Subcutaneous preadipocyte (primary cell): Measurements from ENCODE around the gene BTBD19. TPM values are rescaled to one million over a fixed set of nuclear protein-coding genes. Genes with fewer than 3 reads are reported as not detected.

Source experiments
- small RNA-seq: library from RNA; depleted of rRNA; stranded (forward); fragments of <200 nt; gene quantifications from one replicate; pipeline ENCODE3, GENCODE V24; 2012
- total RNA-seq: library from RNA; depleted of rRNA; stranded (reverse); fragments of >200 nt; gene quantifications from 2 replicates; pipeline ENCODE4 v1.2.3, GENCODE V29; 2012

The BTBD19 gene
- total RNA-seq, result 3.7 and 7.4 TPM in 2 replicates

DNA sequence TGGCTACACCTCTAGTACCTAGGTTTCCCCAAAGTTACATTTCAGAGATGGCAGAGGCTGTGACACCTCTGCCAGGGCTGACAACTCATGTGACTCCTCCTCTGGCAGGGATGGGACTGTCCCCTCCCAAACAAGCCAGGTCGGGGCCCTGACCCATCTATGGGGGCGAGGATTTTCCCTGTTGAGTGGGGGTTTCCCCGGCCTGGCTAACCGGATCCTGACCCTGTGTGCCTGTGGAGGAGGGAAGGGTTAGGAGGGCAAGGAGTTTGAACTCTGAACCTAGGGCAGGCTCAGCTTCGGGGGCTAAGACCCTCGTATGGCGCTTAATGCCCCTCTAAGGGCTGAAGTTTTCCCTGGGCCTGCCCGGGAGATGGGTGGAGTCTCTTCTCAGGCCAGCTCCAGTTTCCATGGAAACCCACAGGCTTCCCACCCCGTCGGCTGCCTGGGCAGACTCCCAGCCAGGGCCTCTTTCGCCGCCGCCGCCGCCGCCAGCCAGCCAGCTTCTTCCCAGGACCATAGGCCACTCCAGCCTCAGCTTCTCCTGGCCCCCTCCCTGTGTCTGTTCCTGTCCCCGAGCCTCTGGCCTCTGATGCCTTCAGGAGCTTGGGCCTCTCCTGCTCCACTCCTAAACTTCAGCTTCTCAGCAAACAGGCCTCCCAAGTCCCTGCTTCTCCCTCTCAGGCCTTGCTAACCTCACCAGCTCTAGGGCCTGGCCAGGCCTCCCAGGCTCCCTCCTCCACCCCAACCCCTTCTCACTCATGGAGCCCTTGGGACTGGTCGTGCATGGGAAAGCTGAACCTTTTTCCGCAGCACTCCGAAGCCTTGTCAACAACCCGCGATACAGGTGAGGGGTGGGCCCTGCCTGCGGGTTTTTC, at the start of gene BTBD19:
Gene BTBD19, plus strand, starts transcription at position 461 of the 875 bp plus-strand sequence. Its CDS starts 298 bp downstream, at position 759.

DNA sequence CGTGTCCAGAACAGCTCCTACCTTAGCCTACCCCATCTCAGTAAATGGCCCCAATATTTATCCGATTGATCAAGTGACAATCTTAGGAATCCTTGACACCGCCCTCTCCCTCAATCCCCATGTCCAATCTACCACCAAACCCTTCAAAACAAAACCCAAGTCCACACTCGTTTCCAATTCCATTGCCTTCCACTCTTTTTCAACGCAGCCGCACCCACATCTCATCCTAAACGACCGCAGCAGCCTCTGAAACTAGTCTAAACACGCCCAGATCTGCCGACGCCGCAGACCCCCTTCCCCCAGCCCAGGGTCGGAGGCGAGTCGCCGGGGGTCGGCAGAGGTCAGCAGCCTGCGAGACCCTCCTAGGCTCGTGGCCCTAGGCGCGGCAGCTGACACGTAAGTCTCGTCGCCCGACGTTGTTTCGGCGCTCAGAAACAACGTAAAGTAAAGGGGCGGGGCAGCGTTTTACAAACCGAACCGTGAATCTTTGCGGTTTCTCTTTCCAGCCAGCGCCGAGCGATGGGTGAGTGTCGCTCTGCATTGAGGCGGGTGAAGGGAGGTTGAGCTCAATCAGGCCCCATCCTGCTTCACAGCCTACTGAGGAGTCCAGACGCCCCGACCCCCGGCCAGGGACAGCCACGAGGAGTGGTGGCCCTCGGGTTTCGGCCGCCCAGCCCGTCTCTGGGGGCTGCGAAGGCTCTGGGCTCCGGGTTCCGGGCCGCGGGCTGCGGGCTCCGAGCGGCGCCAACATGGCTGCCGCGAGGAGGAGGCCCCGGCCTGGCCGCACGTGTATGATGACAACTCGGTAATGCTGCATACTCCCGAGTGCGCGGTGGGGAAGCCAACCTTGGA, 33.0 kb upstream of the BTBD19 start, which contains the start of gene RPS8:
Gene RPS8, plus strand, starts transcription at position 463 of the 852 bp plus-strand sequence. Its CDS starts 57 bp downstream, at position 520.

GRCh38 chr1:44788120-44788860, 20.0 kb upstream of the BTBD19 start, which contains the start of gene BEST4:
TSS of gene BEST4 (minus strand) at chr1:44788170. CDS start at chr1:44787705, 465 bp downstream.

GRCh38 chr1:44799770-44800584, 8.3 kb upstream of the BTBD19 start, which contains the start of gene PLK3:
TSS of gene PLK3 (plus strand) at chr1:44800377. CDS start at chr1:44800464, 87 bp downstream.

GRCh38 chr1:44806704-44807363, 1.5 kb upstream of the BTBD19 start, which contains the start of gene DYNLT4:
TSS of gene DYNLT4 (minus strand) at chr1:44807351. CDS start at chr1:44806668, 683 bp downstream.

DNA sequence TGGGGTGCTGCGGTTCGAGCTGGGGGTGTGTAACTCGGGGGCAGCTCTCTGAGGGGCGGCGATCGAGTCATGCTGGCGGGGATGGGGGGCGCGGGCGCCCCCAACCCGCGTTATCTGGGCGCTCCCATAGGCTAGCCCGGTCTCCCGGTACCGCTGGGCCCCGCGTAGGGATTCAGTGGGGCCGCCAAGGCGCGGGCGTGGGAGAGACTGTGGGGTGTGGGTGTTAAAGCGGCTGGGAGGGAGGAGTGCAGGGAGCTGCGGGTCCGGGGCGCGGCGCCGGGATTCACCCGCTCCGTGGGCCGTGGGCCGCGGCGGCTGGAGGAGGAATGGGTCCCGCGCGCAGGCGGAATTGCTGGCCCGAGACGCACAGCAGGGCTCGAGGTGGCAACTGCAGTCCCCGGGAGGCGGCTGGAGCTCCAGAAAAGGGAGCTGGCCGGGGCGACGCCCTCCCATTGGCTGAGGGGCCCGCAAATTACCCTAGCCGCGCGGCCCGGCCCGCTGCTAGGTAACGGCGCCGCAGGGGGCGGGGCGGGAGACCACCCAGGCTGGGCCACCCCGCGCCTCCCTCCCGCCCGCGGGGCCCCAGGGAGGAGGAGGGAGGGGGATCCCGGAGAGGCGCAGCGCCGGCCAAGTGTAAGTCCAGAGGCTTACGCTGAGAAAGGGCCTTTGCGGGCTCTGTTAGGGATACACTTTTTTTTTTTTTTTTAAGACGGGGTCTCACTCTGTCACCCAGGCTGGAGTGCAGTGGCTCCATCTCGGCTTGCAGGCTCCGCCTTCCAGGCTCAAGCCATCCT, 34.7 kb downstream of the BTBD19 start, which contains the start of gene PTCH2:
Gene PTCH2, minus strand, starts transcription at position 392 of the 794 bp plus-strand sequence. Its CDS starts 321 bp downstream, at position 71.

Small RNA genes within 50 kb of the gene (small RNA-seq; reads per million reads assigned to genes)
- gene AL136380.1 (not detected), gene SNORD38A (1,443 reads per million, percentile 100 among the genes with 10 or more reads in this experiment), gene SNORD38B (not detected), gene SNORD46 (53.0 reads per million, percentile 98 among the genes with 10 or more reads in this experiment), gene SNORD55 (not detected)

Other genes with a start within 250 kb of the BTBD19 start
- 9.8 and 14.3 TPM in 2 replicates for gene TMEM53, start 134.0 kb upstream of the BTBD19 start, total RNA-seq
- 0.59 and 2.2 TPM in 2 replicates for gene ARMH1, start 133.8 kb upstream of the BTBD19 start, total RNA-seq
- not detected in 2 replicates for gene RNU5D-1, start 77.4 kb upstream of the BTBD19 start, total RNA-seq
- gene KIF2C, start 68.7 kb upstream of the BTBD19 start, total RNA-seq, result 28.3 and 39.1 TPM in 2 replicates
- 928 and 1,821 TPM in 2 replicates for gene RPS8, start 33.0 kb upstream of the BTBD19 start, total RNA-seq
- not detected in 2 replicates for gene BEST4, start 20.4 kb upstream of the BTBD19 start, total RNA-seq
- gene PLK3, start 8.1 kb upstream of the BTBD19 start, total RNA-seq, result 23.1 and 41.8 TPM in 2 replicates
- not detected in 2 replicates for gene DYNLT4, start 1.2 kb upstream of the BTBD19 start, total RNA-seq
- gene PTCH2, start 34.7 kb downstream of the BTBD19 start, total RNA-seq, result 0.20 and 0.37 TPM in 2 replicates
- gene EIF2B3, start 178.1 kb downstream of the BTBD19 start, total RNA-seq, result 44.4 and 47.0 TPM in 2 replicates
- gene HECTD3, start 202.8 kb downstream of the BTBD19 start, total RNA-seq, result 21.7 and 27.2 TPM in 2 replicates
- gene UROD, start 203.7 kb downstream of the BTBD19 start, total RNA-seq, result 112 and 128 TPM in 2 replicates